DMS153 (cell line): Measurements from ENCODE around the gene TMEM165.

Source experiments
- DNase-seq: peaks from one replicate; lab custom pipeline; 2025; lab: John Stamatoyannopoulos, UW

Gene TMEM165

DNA sequence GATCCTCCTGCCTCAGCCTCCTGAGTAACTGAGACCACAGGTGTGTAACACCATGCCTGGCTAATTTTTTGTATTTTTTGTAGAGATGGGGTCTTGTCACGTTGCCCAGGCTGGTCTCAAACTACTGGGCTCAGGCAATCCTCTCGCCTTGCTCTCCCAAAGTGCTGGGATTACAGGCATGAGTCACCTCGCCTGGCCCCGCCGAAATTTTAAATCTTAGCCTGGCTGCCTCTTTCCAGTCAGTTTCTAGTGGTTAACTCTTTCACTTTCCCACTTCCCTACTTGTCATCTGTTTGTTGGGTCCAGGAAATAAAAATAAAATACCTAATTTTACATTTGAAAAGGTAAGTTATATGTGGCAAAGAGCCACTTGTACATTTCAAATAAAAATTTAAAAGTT is 62.4 kb downstream of the TMEM165 start:
- DNase-seq, result no peak

DNA sequence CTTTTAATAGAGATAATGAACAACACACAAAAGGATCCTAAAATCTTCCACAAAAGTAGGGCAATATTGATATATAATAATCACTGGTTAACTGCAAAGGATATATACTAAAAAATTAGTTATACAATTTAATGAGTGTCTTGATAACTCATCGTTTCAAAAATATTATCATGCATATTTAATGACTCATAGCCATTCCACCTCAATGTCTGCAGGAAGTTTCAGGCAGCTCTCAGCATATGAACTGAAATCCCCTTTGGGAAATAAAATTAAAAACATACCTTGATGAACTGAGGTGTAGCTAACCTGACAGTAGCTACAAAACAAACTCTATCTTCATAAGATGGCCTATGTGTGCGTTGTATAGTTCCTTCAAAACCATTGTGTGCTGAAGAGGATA is 62.9 kb downstream of the TMEM165 start:
- DNase-seq, result no peak

DNA sequence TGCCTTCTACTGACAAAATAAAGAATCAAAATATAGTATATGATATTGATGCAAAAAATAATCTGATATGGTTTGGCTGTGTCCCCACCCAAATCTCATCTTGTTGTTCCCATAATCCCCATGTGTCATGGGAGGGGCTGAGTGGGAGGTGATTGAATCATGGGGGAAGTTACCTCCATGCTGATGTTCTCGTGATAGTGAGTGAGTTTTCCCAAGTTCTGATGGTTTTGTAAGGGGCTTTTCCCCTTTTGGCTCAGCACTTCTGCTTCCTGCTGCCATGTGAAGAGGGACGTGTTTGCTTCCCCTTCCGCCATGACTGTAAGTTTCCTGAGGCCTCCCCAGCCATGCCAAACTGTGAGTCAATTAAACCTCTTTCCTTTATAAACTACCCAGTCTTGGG is 70.2 kb downstream of the TMEM165 start:
- no peak for DNase-seq

DNA sequence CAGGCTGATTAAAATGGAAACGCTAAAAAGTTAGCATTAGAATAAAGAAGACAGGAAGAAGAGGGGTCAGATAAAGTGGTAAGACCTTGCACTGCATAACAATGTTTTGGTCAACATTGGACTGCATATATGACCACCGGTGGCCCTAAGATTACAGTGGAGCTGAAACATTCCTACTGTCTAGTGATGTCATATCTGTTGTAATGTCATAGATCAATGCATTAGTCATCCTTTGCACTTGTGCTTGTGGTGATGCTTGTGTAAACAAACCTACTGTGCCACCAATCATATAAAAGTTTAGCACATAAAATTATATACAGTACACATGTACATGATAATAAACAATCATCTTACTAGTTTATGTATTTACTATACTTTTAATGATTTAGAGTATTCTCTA is 73.0 kb downstream of the TMEM165 start:
- no peak for DNase-seq

DNA sequence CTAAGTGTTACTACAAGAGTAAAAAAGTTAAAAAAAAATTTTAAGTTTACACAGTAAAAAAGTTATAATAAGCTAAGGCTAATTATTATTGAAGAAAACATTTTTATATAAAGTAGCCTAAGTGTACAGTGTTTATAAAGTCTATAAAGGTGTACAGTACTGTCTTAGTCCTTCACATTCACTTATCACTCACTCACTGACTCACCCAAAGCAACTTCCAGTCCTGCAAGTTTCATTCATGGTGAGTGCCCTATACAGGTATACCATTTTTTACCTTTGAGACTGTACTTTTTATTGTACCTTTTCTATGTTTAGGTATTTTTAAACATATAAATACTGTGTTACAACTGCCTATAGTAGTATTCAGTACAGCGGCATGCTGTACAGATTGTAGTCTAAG is 74.2 kb downstream of the TMEM165 start:
- no peak for DNase-seq
